ENCODE measurements around the gene TFF2. TPM values are rescaled to one million over a fixed set of nuclear protein-coding genes. Genes with fewer than 3 reads are reported as not detected.

Gene TFF2
- total RNA-seq, 1 experiment from 2014 or later = 1.1 TPM

- ChIA-PET CTCF (interaction anchor here (0.5 to 1.3 kb wide), 9 partner anchors 17 to 435 kb away, joined by 3 to 10 read pairs (median 5); no protein-coding TSS in a partner anchor), POLR2A (no interaction called here)
- TF ChIP-seq SIN3A (IDR thresholded peaks at IDR 0.05; ENCODE audit: borderline replicate concordance, insufficient read depth, low read depth, low read length) = no peak
- TF ChIP-seq POLR2AphosphoS5 (IDR thresholded peaks at IDR 0.05; ENCODE audit: low read depth, low read length) = no peak
- TF ChIP-seq CTCF (IDR thresholded peaks at IDR 0.05) = no peak
- TF ChIP-seq, protein P1, sequence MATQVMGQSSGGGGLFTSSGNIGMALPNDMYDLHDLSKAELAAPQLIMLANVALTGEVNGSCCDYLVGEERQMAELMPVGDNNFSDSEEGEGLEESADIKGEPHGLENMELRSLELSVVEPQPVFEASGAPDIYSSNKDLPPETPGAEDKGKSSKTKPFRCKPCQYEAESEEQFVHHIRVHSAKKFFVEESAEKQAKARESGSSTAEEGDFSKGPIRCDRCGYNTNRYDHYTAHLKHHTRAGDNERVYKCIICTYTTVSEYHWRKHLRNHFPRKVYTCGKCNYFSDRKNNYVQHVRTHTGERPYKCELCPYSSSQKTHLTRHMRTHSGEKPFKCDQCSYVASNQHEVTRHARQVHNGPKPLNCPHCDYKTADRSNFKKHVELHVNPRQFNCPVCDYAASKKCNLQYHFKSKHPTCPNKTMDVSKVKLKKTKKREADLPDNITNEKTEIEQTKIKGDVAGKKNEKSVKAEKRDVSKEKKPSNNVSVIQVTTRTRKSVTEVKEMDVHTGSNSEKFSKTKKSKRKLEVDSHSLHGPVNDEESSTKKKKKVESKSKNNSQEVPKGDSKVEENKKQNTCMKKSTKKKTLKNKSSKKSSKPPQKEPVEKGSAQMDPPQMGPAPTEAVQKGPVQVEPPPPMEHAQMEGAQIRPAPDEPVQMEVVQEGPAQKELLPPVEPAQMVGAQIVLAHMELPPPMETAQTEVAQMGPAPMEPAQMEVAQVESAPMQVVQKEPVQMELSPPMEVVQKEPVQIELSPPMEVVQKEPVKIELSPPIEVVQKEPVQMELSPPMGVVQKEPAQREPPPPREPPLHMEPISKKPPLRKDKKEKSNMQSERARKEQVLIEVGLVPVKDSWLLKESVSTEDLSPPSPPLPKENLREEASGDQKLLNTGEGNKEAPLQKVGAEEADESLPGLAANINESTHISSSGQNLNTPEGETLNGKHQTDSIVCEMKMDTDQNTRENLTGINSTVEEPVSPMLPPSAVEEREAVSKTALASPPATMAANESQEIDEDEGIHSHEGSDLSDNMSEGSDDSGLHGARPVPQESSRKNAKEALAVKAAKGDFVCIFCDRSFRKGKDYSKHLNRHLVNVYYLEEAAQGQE (IDR thresholded peaks at IDR 0.05; ENCODE audit: insufficient read depth in 1 of 2, low read depth in 2 of 2, low read length in 1 of 2) = no peak
- no peak for TF ChIP-seq TCF7L2 (IDR thresholded peaks at IDR 0.05; ENCODE audit: low read depth, low read length)
- in situ Hi-C loops (cut with HindIII; ENCODE audit: low pct_unique_long_range_greater_than_20kb, low sequenced_read_pairs) = no loop called here
- DNase-seq (ENCODE audit: low read depth, low spot score) (no peak), ATAC-seq (no peak)
- Histone ChIP-seq H3K36me3 (ENCODE audit: control insufficient read depth, insufficient read depth, low read length) (no peaks in the 10 kb centered on the region), H3K27ac (ENCODE audit: low read length) (no peak overlapping the region), H3K4me3 (ENCODE audit: low read depth in 2 of 2, low read length in 2 of 2) (no peak overlapping the region), H3K4me1 (ENCODE audit: control insufficient read depth, insufficient read depth, low read length) (peaks cover 23% of the 10 kb centered on the region), H3K9me3 (ENCODE audit: control insufficient read depth, insufficient read depth, low read depth, low read length) (no peaks in the 10 kb centered on the region), H3K27me3 (ENCODE audit: control insufficient read depth, insufficient read depth, low read length) (no peaks in the 10 kb centered on the region)
- no TSS peak for BruUV-seq (replicated peaks)
- intact Hi-C loops (cut with micrococcal nuclease; ENCODE audit: unreplicated experiment) = no loop called here
Observed at GRCh38 chr21:42308914-42309752, 41.7 kb downstream of the TFF2 start.

DNA sequence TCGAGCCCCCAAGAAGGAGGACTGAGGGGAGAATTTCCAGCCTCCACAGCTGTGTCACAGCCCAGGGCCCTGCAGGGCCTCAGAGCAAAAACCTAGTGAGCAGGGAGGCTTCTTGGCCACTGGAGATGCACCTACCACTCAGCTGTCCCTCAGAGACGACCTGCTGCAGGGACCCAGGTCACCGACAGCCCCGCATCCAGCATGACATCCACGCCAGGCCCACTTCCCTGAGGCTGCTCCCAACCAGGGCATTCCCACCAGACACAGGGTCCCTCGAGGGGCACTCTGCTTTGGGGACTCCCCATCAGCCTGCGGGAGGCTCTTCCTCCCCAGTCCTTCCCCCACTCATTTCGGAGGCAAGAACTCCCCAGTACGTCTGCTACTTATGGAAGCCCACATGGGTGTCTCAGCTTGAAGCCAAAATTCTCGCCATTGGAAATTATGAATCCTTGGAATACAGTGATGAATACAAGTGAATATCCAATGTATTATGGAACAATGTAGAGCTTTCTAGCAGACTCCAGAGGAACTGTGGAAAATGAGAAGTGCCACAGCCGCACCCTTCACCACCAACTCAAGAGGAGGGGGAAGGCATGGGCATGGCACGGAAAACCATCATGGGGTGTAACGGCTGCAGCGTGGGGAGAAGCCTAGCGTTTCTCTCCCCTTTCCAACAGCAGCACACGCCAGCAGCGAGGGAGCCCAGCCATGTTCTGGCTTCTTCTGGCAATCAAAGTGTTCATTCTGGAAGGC, 42.5 kb downstream of the TFF2 start:
- CTCF ChIA-PET = no interaction called here
- peaks cover 17% of the 10 kb centered on the region for H3K4me1 ChIP-seq (ENCODE audit: control insufficient read depth, insufficient read depth, low read length)
- no peaks in the 10 kb centered on the region for H3K9me3 ChIP-seq (ENCODE audit: control insufficient read depth, insufficient read depth, low read depth, low read length)
- BruUV-seq (replicated peaks) = no TSS peak
- H3K36me3 ChIP-seq (ENCODE audit: control insufficient read depth, insufficient read depth, low read length) = no peaks in the 10 kb centered on the region
- intact Hi-C loops (cut with micrococcal nuclease; ENCODE audit: unreplicated experiment) (no loop called here), in situ Hi-C loops (cut with HindIII; ENCODE audit: low pct_unique_long_range_greater_than_20kb, low sequenced_read_pairs) (no loop called here)
- no peak for DNase-seq (ENCODE audit: low read depth, low spot score)
- TF ChIP-seq POLR2AphosphoS5 (IDR thresholded peaks at IDR 0.05; ENCODE audit: low read depth, low read length) (no peak), TCF7L2 (IDR thresholded peaks at IDR 0.05; ENCODE audit: low read depth, low read length) (no peak), CTCF (IDR thresholded peaks at IDR 0.05) (no peak), SIN3A (IDR thresholded peaks at IDR 0.05; ENCODE audit: borderline replicate concordance, insufficient read depth, low read depth, low read length) (no peak)
- TF ChIP-seq, protein P1 (IDR thresholded peaks at IDR 0.05; ENCODE audit: insufficient read depth in 1 of 2, low read depth in 2 of 2, low read length in 1 of 2) = no peak
- POLR2A ChIA-PET = no interaction called here
- no peak overlapping the region for H3K4me3 ChIP-seq (ENCODE audit: low read depth in 2 of 2, low read length in 2 of 2)
- no peaks in the 10 kb centered on the region for H3K27me3 ChIP-seq (ENCODE audit: control insufficient read depth, insufficient read depth, low read length)
- ATAC-seq = no peak
- H3K27ac ChIP-seq (ENCODE audit: low read length) = no peak overlapping the region

Measured in Panc1 (cell line).